HG03064 (cell line): Measurements from ENCODE around the gene DOCK8.
"Not testable (repeated sequence)": the region's sequence is repeated elsewhere in the genome, so short reads cannot be mapped to it uniquely, and the experiment has no call there.

ENCODE experiments used
- ATAC-seq: cut with Tn5 transposase; IDR thresholded peaks from one replicate; pipeline ENCODE4 v1.9.1; 2021; ENCODE audit warnings: low read depth; ENCODE audit not compliant: unreplicated experiment

DOCK8 gene

GRCh38 chr9:401223-401622, 186.6 kb downstream of the DOCK8 start:
- ATAC-seq: no peak

GRCh38 chr9:404234-404633, 189.6 kb downstream of the DOCK8 start:
- ATAC-seq: no peak

GRCh38 chr9:405341-405740, 190.7 kb downstream of the DOCK8 start:
- ATAC-seq: no peak

- no peak for ATAC-seq
Observed at GRCh38 chr9:406886-407654, 192.4 kb downstream of the DOCK8 start.

GRCh38 chr9:409655-410054, 195.0 kb downstream of the DOCK8 start:
- not testable (repeated sequence) for ATAC-seq

- no peak for ATAC-seq
Observed at GRCh38 chr9:414595-414994, 199.9 kb downstream of the DOCK8 start.

- ATAC-seq: no peak
Observed at GRCh38 chr9:419571-420171, 205.0 kb downstream of the DOCK8 start.

GRCh38 chr9:421896-422295, 207.2 kb downstream of the DOCK8 start:
- no peak for ATAC-seq

- no peak for ATAC-seq
Observed at GRCh38 chr9:426264-426663, 211.6 kb downstream of the DOCK8 start.

- no peak for ATAC-seq
Observed at GRCh38 chr9:426976-427375, 212.3 kb downstream of the DOCK8 start.

GRCh38 chr9:431701-432100, 217.0 kb downstream of the DOCK8 start:
- no peak for ATAC-seq

- ATAC-seq: no peak
Observed at GRCh38 chr9:436482-436881, 221.8 kb downstream of the DOCK8 start.

GRCh38 chr9:437066-437465, 222.4 kb downstream of the DOCK8 start:
- no peak for ATAC-seq

- no peak for ATAC-seq
Observed at GRCh38 chr9:437574-438001, 222.9 kb downstream of the DOCK8 start.

GRCh38 chr9:438066-438465, 223.4 kb downstream of the DOCK8 start:
- ATAC-seq: no peak

- ATAC-seq: no peak
Observed at GRCh38 chr9:438961-439768, 224.5 kb downstream of the DOCK8 start.

GRCh38 chr9:441126-441525, 226.5 kb downstream of the DOCK8 start:
- ATAC-seq: no peak

- no peak for ATAC-seq
Observed at GRCh38 chr9:444528-444927, 229.9 kb downstream of the DOCK8 start.

- ATAC-seq: no peak
Observed at GRCh38 chr9:445033-445432, 230.4 kb downstream of the DOCK8 start.

GRCh38 chr9:446074-446699, 231.5 kb downstream of the DOCK8 start:
- no peak for ATAC-seq
